Uterus (tissue), 4 donors: Measurements from ENCODE around the gene MAPRE3. TPM values are rescaled to one million over a fixed set of nuclear protein-coding genes. Genes with fewer than 3 reads are reported as not detected.

ENCODE experiments used
- DNase-seq, 2 donors: peaks; one replicate each; pipeline ENCODE4 v3.0.0-alpha.2; 2019 to 2020
- H3K27ac ChIP-seq, 2 donors: fragments of 200-600 bp; sonication (generic); 1 replicate in 1 of 2; 2 replicates in 1 of 2; pipeline ENCODE4 v1.5.1; 2016 to 2018
- H3K27me3 ChIP-seq, 2 donors: fragments of 200-600 bp; sonication (generic); one replicate each; pipeline ENCODE4 v1.5.1; 2018 to 2019; ENCODE audit warnings: control low read depth in 1 of 2
- H3K36me3 ChIP-seq, 2 donors: fragments of 200-600 bp; sonication (generic); one replicate each; pipeline ENCODE4 v1.5.1; 2019; ENCODE audit warnings: control low read depth in 1 of 2
- H3K4me1 ChIP-seq, 2 donors: fragments of 200-600 bp; sonication (generic); one replicate each; pipeline ENCODE4 v1.5.1; 2018 to 2019; ENCODE audit warnings: control low read depth in 1 of 2
- H3K4me3 ChIP-seq, 2 donors: fragments of 200-600 bp; sonication (generic); 1 replicate in 1 of 2; 2 replicates in 1 of 2; pipeline ENCODE4 v1.5.1; 2018 to 2019; ENCODE audit warnings: mild to moderate bottlenecking in 1 of 2
- H3K9me3 ChIP-seq, 2 donors: fragments of 200-600 bp; sonication (generic); one replicate each; pipeline ENCODE4 v1.5.1; 2019; ENCODE audit warnings: control low read depth in 1 of 2
- CTCF ChIP-seq, 4 experiments: fragments of 200-600 bp in 2 of 4; fragments of 450-650 bp in 2 of 4; sonication (generic) in 2 of 4; IDR thresholded peaks; one replicate each; pipeline ENCODE4 v1.5.1; 2016 to 2019; ENCODE audit warnings: antibody characterized with exemption in 4 of 4, mild to moderate bottlenecking in 2 of 4, moderate library complexity in 1 of 4
- POLR2A ChIP-seq, 2 donors: fragments of 450-650 bp; IDR thresholded peaks; one replicate each; pipeline ENCODE4 v1.6.1; 2016; ENCODE audit warnings: antibody characterized with exemption in 2 of 2, mild to moderate bottlenecking in 1 of 2, moderate library complexity in 1 of 2
- intact Hi-C: fragments of 100-400 bp; cut with DNase I; formaldehyde crosslinking; loops from one replicate; pipeline ENCODE4 v1.15.1; 2023; ENCODE audit warnings: low total_unique reads
- total RNA-seq, 4 donors: library from RNA; depleted of rRNA in 3 of 4; stranded (reverse); fragments of >200 nt in 3 of 4; gene quantifications; one replicate each; pipeline versions ENCODE4 v1.1.0 to v1.2.4, GENCODE V29; 2014 to 2023
- donor health status: DM: yes; HTN: yes; CAD: no.

MAPRE3 gene
- total RNA-seq, 4 donors from 2014 or later: 2.9 to 49.6 (median 4.9) TPM

GRCh38 chr2:27009716-27010115 is 39.3 kb downstream of the MAPRE3 start:
- Histone ChIP-seq H3K9me3 (no peaks in the 10 kb centered on the region), H3K27me3 (no peaks in the 10 kb centered on the region), H3K4me1 (no peaks in the 10 kb centered on the region), H3K27ac (no peak overlapping the region), H3K4me3 (no peak overlapping the region), H3K36me3 (no peaks in the 10 kb centered on the region)
- DNase-seq: no peak
- TF ChIP-seq CTCF (IDR thresholded peaks at IDR 0.05): no peak
- no peak for TF ChIP-seq POLR2A (IDR thresholded peaks at IDR 0.05)
- intact Hi-C loops: no loop called here

- no peak for DNase-seq
- H3K4me1 ChIP-seq: no peaks in the 10 kb centered on the region
- H3K9me3 ChIP-seq: no peaks in the 10 kb centered on the region
- no peaks in the 10 kb centered on the region for H3K36me3 ChIP-seq
- H3K4me3 ChIP-seq: no peak overlapping the region
- no peaks in the 10 kb centered on the region for H3K27me3 ChIP-seq
- no peak overlapping the region for H3K27ac ChIP-seq
- TF ChIP-seq POLR2A (IDR thresholded peaks at IDR 0.05) (no peak), CTCF (IDR thresholded peaks at IDR 0.05) (no peak)
- intact Hi-C loops: no loop called here
These were observed 39.7 kb downstream of the MAPRE3 start for GRCh38 chr2:27010139-27010538.

- DNase-seq: no peak
- H3K4me1 ChIP-seq: no peaks in the 10 kb centered on the region
- H3K27me3 ChIP-seq: no peaks in the 10 kb centered on the region
- TF ChIP-seq POLR2A (IDR thresholded peaks at IDR 0.05): no peak
- no peak for TF ChIP-seq CTCF (IDR thresholded peaks at IDR 0.05)
- intact Hi-C loops: no loop called here
- H3K9me3 ChIP-seq: no peaks in the 10 kb centered on the region
- H3K27ac ChIP-seq: no peak overlapping the region
- no peaks in the 10 kb centered on the region for H3K36me3 ChIP-seq
- H3K4me3 ChIP-seq: no peak overlapping the region
These were observed 43.3 kb downstream of the MAPRE3 start for GRCh38 chr2:27013738-27014137.

- H3K27me3 ChIP-seq: no peaks in the 10 kb centered on the region
- intact Hi-C loops: loop anchor here (5.0 kb wide), 1 partner anchor 53 kb away; no protein-coding TSS in a partner anchor
- H3K27ac ChIP-seq: peak overlapping the region in 1 of 2 donors; percentile 41
- H3K4me1 ChIP-seq: peaks cover 0 to 2% of the 10 kb centered on the region in 2 donors
- H3K36me3 ChIP-seq: no peaks in the 10 kb centered on the region
- TF ChIP-seq CTCF (IDR thresholded peaks at IDR 0.05): no peak
- no peak for TF ChIP-seq POLR2A (IDR thresholded peaks at IDR 0.05)
- H3K9me3 ChIP-seq: no peaks in the 10 kb centered on the region
- no peak for DNase-seq
- no peak overlapping the region for H3K4me3 ChIP-seq
These were observed 44.5 kb downstream of the MAPRE3 start for GRCh38 chr2:27014771-27015433.

GRCh38 chr2:27016801-27017325 is 46.4 kb downstream of the MAPRE3 start:
- peak overlapping the region in 1 of 2 donors; percentile 10 for H3K27ac ChIP-seq

More at GRCh38 chr2:27016801-27017325, 46.4 kb downstream of the MAPRE3 start:
- DNase-seq: peak; percentile 49 to 59
- Histone ChIP-seq H3K9me3 (no peaks in the 10 kb centered on the region), H3K4me1 (peaks cover 10 to 16% of the 10 kb centered on the region in 2 donors), H3K36me3 (no peaks in the 10 kb centered on the region), H3K4me3 (no peak overlapping the region), H3K27me3 (no peaks in the 10 kb centered on the region)
- intact Hi-C loops: loop anchor here (5.0 kb wide), 1 partner anchor 55 kb away; no protein-coding TSS in a partner anchor
- peak; percentile 51 to 69 (median 64) for TF ChIP-seq CTCF (IDR thresholded peaks at IDR 0.05)
- TF ChIP-seq POLR2A (IDR thresholded peaks at IDR 0.05): no peak
